Skeletal muscle tissue (tissue), 4 donors: ENCODE measurements around the gene ABHD13. TPM values are rescaled to one million over a fixed set of nuclear protein-coding genes. Genes with fewer than 3 reads are reported as not detected.

ENCODE experiments used
- H3K27ac ChIP-seq: one replicate; pipeline ENCODE4 v1.7.0; 2013; ENCODE audit warnings: mild to moderate bottlenecking, low read depth, low read length, inconsistent platforms
- H3K27me3 ChIP-seq, 3 donors: one replicate each; pipeline ENCODE4 v1.7.0; 2013; ENCODE audit warnings: low read length in 3 of 3; ENCODE audit not compliant: control insufficient read depth in 3 of 3, insufficient read depth in 3 of 3
- H3K36me3 ChIP-seq, 3 donors: one replicate each; pipeline ENCODE4 v1.7.0; 2013; ENCODE audit warnings: low read length in 3 of 3; ENCODE audit not compliant: control insufficient read depth in 3 of 3, insufficient read depth in 3 of 3
- H3K4me1 ChIP-seq, 3 donors: one replicate each; pipeline ENCODE4 v1.7.0; 2013; ENCODE audit warnings: low read length in 3 of 3, mild to moderate bottlenecking in 3 of 3; ENCODE audit not compliant: control insufficient read depth in 3 of 3, insufficient read depth in 3 of 3
- H3K4me3 ChIP-seq, 3 donors: one replicate each; pipeline ENCODE4 v1.7.0; 2013; ENCODE audit warnings: low read length in 3 of 3
- H3K9ac ChIP-seq, 3 donors: one replicate each; pipeline ENCODE4 v1.7.0; 2013; ENCODE audit warnings: low read length in 3 of 3, mild to moderate bottlenecking in 3 of 3, moderate library complexity in 2 of 3, low read depth in 1 of 3
- H3K9me3 ChIP-seq, 3 donors: one replicate each; pipeline ENCODE4 v1.7.0; 2013; ENCODE audit warnings: low read length in 3 of 3; ENCODE audit not compliant: control insufficient read depth in 3 of 3
- total RNA-seq: library from RNA; depleted of rRNA; stranded (reverse); fragments of >200 nt; gene quantifications from one replicate; pipeline ENCODE4 v1.2.3, GENCODE V29; 2014
- donor health status: Osteomylitis.

The ABHD13 gene
- total RNA-seq: 7.8 TPM

DNA sequence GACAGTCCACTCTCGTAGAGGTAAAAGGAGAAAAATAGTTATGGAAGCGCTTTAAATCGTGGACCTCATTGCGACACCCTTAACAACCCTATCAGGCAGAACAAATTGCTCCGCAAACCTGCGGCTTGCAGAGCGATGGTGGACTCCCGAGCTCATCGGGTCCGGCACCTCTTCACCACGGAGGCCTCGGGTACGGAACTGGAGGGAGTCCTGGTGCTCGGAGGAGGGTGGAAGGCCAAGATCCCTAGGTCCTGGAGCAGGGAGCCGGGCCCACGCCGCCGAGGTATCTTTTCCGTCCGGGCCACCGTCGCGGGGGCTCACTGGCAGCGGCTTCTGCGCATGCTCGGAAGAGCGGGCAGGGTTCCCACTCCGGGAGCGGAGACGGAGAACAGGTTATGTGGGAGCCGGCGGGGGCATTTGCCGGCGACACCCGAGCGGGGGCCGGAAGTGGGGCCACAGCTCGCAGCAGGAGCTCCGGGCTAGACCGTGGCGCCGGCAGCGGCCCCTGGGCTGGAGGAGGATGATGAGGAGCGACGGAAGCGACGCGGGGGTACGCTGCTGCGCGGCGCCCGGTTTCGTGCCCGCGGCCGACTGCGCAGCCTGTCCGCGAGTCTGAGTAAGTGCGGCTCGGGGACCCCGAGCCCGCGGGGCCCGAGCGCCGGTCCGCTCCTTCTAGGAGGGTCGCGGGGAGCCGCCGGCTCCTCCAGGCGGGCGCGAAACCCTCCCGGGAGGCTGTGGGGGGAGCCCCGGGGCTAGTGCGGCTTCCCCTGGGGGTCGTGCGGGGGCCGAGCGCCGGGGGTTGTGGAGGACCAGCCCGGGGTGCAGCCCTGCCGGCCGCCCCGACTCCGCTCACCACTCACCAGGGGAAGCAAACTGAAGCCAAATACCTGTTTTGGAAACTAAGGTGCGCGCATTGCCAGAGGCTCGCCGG lies at the start of gene ABHD13:
Gene ABHD13, plus strand, starts transcription at position 349 of the 931 bp plus-strand sequence. CDS start 10,827 bp downstream, outside the sequence.
- peaks cover 0 to 2% (median 0%) of the 10 kb centered on the region in 3 donors for H3K36me3 ChIP-seq
- H3K27me3 ChIP-seq: no peaks in the 10 kb centered on the region
- peak within 1 kb of the TSS; percentile 62 for H3K27ac ChIP-seq
- H3K9ac ChIP-seq: peak within 1 kb of the TSS; percentile 85 to 97 (median 95)
- peak within 1 kb of the TSS; percentile 65 to 93 (median 87) for H3K4me3 ChIP-seq
- peaks cover 23 to 41% (median 41%) of the 10 kb centered on the region in 3 donors for H3K4me1 ChIP-seq
- no peaks in the 10 kb centered on the region for H3K9me3 ChIP-seq

DNA sequence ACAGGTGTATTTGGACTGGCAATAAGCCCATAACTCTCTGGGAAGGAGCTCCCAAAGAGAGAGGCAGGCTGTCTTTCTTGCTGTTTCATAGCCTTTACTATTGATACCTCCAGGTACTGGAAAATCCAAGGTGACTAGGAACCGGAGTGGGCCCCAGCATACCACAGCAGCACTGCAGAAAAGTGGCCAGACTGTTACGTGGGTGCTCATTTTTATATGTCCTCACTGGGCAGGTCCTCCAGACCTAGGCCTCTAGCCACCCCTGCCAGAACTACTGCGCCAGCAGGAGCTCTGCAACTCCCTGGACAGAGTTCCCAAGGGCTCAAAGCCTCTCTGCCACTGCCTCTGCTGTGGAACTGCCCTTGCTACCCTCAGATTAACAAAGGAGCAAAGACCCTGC lies 49.3 kb upstream of the ABHD13 start:
- H3K27ac ChIP-seq: no peak overlapping the region
- H3K27me3 ChIP-seq: no peaks in the 10 kb centered on the region
- no peaks in the 10 kb centered on the region for H3K36me3 ChIP-seq
- no peak overlapping the region for H3K4me3 ChIP-seq
- no peak overlapping the region for H3K9ac ChIP-seq
- no peaks in the 10 kb centered on the region for H3K9me3 ChIP-seq
- H3K4me1 ChIP-seq: no peaks in the 10 kb centered on the region

DNA sequence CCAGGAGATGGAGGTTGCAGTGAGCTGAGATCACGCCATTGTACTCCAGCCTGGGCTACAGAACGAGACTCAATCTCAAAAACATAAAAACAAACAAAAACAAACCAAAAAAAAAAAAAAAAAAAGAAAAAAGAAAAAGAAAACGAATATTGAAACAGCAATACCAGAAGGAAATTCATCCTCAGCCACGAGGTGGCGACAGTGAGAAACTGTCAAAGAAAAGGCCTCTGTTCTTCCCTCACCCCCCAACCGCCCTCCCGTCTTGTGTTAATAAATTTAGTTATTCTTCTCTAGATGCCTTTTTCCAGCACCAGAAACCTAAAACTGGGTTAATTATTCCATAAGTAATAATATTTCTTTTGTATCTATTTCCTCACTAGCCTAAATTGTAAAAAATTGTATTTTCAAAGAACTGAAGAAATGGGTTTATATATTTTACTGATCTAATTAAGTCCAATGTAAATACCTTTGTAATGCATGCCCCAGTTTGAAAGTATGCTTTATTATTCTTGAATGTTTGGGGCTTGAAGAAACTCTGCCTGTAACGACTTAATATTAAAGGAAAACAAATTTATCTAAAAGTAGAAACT lies 41.4 kb upstream of the ABHD13 start:
- H3K9me3 ChIP-seq: no peaks in the 10 kb centered on the region
- H3K4me3 ChIP-seq: no peak overlapping the region
- no peak overlapping the region for H3K9ac ChIP-seq
- no peaks in the 10 kb centered on the region for H3K36me3 ChIP-seq
- no peaks in the 10 kb centered on the region for H3K4me1 ChIP-seq
- H3K27ac ChIP-seq: no peak overlapping the region
- no peaks in the 10 kb centered on the region for H3K27me3 ChIP-seq

DNA sequence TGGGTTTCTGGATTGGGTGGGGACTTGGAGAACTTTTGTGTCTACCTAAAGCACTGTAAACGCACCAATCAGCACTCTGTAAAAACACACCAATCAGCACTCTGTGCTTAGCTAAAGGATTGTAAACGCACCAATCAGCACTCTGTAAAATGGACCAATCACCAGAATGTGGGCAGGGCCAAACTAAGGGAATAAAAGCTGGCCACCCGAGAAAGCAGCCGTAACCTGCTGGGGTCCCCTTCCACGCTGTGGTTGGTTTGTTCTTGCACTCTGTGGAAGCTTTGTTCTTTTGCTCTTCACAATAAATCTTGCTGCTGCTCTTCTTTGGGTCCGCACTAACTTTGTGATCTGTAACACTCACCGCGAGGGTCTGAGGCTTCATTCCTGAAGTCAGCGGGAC lies 40.1 kb upstream of the ABHD13 start:
- Histone ChIP-seq H3K27me3 (no peaks in the 10 kb centered on the region), H3K4me1 (no peaks in the 10 kb centered on the region)

DNA sequence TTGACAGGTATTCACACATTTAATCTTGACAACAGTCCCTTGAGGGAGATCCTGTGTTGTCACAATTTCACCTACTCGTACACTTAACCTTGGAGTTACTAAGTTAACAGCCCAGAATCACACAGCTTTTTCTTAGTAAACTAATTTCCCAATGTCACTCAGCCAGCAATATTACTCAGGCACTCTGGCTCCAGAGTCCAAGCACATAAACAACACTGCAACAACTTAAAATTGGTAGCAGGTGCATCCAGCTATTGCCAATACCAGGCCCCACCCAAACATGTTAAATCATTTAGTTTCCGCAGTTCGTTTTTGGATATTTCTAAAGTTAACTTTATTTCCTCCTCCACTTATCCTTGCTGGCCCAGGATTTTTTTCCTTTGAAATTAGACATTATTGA lies 35.5 kb upstream of the ABHD13 start:
- Histone ChIP-seq H3K9me3 (no peaks in the 10 kb centered on the region), H3K27ac (no peak overlapping the region), H3K36me3 (no peaks in the 10 kb centered on the region), H3K9ac (no peak overlapping the region), H3K4me3 (no peak overlapping the region), H3K4me1 (no peaks in the 10 kb centered on the region), H3K27me3 (no peaks in the 10 kb centered on the region)

More for the DNA sequence above, 40.1 kb upstream of the ABHD13 start:
- H3K36me3 ChIP-seq: no peaks in the 10 kb centered on the region
- H3K9ac ChIP-seq: no peak overlapping the region
- no peak overlapping the region for H3K27ac ChIP-seq
- no peaks in the 10 kb centered on the region for H3K9me3 ChIP-seq
- no peak overlapping the region for H3K4me3 ChIP-seq

DNA sequence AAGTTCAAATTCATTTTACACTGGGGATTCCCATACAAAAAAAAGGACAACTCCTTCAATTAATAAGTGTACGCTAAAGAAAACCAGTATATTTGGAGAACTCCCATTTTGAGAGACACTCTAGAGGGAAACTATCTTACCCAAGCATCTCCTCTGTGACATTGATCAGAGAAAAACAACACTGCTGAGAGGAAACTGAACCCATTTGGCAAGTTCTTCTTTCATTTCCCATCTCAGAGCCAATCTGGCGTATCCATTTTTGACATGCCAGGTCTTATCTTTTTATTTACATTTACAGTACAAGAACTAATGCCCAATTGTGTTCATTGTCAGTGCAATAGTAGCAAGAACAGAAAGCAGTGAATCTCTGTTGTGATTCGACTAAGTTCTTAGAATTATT lies 33.0 kb upstream of the ABHD13 start:
- no peaks in the 10 kb centered on the region for H3K9me3 ChIP-seq
- no peaks in the 10 kb centered on the region for H3K27me3 ChIP-seq
- no peak overlapping the region for H3K4me3 ChIP-seq
- no peak overlapping the region for H3K9ac ChIP-seq
- H3K4me1 ChIP-seq: no peaks in the 10 kb centered on the region
- no peaks in the 10 kb centered on the region for H3K36me3 ChIP-seq
- H3K27ac ChIP-seq: no peak overlapping the region

DNA sequence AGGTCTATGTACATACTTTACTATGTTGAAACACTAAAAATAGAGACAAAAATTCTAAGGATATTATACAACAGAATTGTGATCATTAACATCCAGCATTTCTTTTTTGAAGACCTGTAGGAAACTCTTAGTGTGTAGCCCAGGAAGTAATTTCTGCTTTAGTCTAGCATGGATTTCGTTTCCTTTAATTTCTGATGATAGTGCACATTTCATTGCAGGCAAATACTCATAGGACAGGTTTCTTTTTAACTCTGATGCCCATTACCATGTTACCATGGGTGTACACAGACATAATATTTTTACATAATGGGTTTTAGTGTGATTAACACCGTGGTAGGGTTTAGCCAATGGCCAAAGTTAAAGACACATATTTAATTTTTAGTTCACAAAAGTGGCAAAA lies 29.9 kb upstream of the ABHD13 start:
- H3K27ac ChIP-seq: no peak overlapping the region
- H3K4me1 ChIP-seq: no peaks in the 10 kb centered on the region
- H3K9me3 ChIP-seq: no peaks in the 10 kb centered on the region
- H3K27me3 ChIP-seq: no peaks in the 10 kb centered on the region
- no peak overlapping the region for H3K9ac ChIP-seq
- H3K4me3 ChIP-seq: no peak overlapping the region
- H3K36me3 ChIP-seq: no peaks in the 10 kb centered on the region

DNA sequence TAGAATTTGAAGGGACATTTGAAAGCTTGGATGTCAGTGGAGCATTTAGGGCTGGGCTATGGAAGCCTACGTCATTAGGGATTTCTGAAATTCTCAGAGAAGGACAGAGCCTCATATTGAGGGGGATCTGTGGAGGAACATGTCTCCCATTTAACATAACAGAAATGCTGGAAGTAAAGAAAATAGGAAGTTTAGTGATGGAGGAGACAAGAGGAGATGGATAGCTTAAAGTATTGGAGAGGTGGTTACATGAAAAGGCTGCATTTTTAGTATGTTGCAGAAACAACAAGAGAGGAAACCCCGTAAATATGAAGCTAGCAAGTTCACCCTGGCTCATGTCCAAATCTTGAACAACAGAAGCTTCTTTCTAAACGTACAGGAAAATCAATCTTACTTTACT lies 27.3 kb upstream of the ABHD13 start:
- peaks cover 0 to 6% (median 3%) of the 10 kb centered on the region in 3 donors for H3K9me3 ChIP-seq
- no peak overlapping the region for H3K27ac ChIP-seq
- no peaks in the 10 kb centered on the region for H3K36me3 ChIP-seq
- no peak overlapping the region for H3K9ac ChIP-seq
- no peaks in the 10 kb centered on the region for H3K4me1 ChIP-seq
- H3K4me3 ChIP-seq: no peak overlapping the region
- H3K27me3 ChIP-seq: no peaks in the 10 kb centered on the region

DNA sequence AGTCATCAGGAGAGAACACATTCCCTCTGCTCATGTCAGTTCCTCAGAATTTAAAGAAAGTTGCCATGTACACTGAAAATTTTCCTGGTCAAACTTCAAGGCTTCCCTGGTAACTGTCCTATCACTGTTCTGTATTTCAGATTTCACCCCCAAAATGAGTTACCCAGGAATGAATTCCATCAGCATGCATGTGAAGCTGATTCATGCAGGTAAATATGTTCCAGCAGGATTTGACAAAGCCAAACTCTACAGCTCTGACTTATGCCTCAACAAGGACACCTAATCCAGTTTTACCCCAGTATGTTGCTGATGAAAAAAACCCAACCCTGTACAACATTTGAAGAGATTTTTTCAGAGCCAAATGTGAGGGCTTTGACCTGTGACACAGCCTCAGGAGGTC lies 24.4 kb upstream of the ABHD13 start:
- H3K27me3 ChIP-seq: no peaks in the 10 kb centered on the region
- H3K36me3 ChIP-seq: no peaks in the 10 kb centered on the region
- H3K4me1 ChIP-seq: no peaks in the 10 kb centered on the region
- peaks cover 0 to 6% (median 3%) of the 10 kb centered on the region in 3 donors for H3K9me3 ChIP-seq
- H3K9ac ChIP-seq: no peak overlapping the region
- H3K27ac ChIP-seq: no peak overlapping the region
- H3K4me3 ChIP-seq: no peak overlapping the region

DNA sequence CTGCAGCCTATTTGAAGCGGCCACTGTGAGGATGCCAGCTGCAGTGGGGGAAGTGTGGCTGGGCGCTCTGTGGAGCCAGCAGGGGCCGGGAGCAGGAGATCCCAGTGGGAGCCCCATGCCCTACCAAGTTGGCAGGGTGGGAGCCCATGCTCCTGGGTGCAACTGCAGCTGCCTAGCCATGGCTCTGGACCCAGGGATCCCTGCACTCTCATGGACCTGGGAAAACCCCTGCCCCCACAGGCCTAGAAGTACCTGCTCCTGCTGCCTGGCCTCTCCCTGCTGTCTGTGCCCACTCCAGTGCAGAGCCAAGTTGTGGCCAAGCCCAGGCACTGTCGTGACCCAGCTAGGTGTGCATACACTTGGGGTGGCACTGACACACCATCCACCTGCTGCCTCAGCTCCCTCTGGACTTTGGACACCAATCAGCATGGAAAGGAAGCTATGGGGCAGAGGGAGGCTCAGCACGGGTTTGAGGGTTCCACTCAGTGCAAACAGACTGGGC lies 23.7 kb upstream of the ABHD13 start:
- H3K9ac ChIP-seq: no peak overlapping the region
- no peaks in the 10 kb centered on the region for H3K4me1 ChIP-seq
- no peak overlapping the region for H3K27ac ChIP-seq
- H3K4me3 ChIP-seq: no peak overlapping the region
- H3K36me3 ChIP-seq: no peaks in the 10 kb centered on the region
- H3K27me3 ChIP-seq: no peaks in the 10 kb centered on the region
- peaks cover 0 to 6% (median 3%) of the 10 kb centered on the region in 3 donors for H3K9me3 ChIP-seq
